OCI-LY3 (cell line): ENCODE results near the gene RASGRF2.

ENCODE experiments used
- H2AFZ ChIP-seq: fragments of 200-600, 300-600 bp; shearing (Covaris generic); 2 replicates; pipeline ENCODE4 v1.6.0; 2014; ENCODE audit warnings: antibody characterized with exemption, low read depth, low read length
- H3K27ac ChIP-seq: fragments of 200-600, 300-600 bp; sonication (generic); 2 replicates; pipeline ENCODE4 v1.5.1; 2014; ENCODE audit warnings: mild to moderate bottlenecking, low read length, moderate library complexity, mixed read lengths
- H3K27me3 ChIP-seq: fragments of 200-600, 300-600 bp; sonication (generic); 2 replicates; pipeline ENCODE4 v1.6.1; 2014; ENCODE audit warnings: low read depth, low read length, mixed read lengths
- H3K36me3 ChIP-seq: fragments of 200-600, 300-600 bp; sonication (generic); replicated peaks from 2 replicates; pipeline ENCODE3; 2014; ENCODE audit warnings: low read depth, low read length, mixed read lengths
- H3K4me1 ChIP-seq: fragments of 300-600, 200-600 bp; sonication (generic); 2 replicates; pipeline ENCODE4 v1.6.1; 2014; ENCODE audit warnings: low read length, mixed read lengths
- H3K4me2 ChIP-seq: fragments of 200-600, 300-600 bp; sonication (generic); 2 replicates; pipeline ENCODE4 v1.6.1; 2014; ENCODE audit warnings: low read length, mixed read lengths
- H3K4me3 ChIP-seq: fragments of 300-600, 200-600 bp; sonication (generic); 2 replicates; pipeline ENCODE4 v1.5.1; 2014; ENCODE audit warnings: antibody characterized with exemption, mild to moderate bottlenecking, low read length, moderate library complexity
- H3K79me2 ChIP-seq: fragments of 300-600, 200-600 bp; shearing (Covaris generic); 2 replicates; pipeline ENCODE4 v1.6.1; 2014; ENCODE audit warnings: mild to moderate bottlenecking, low read length, mixed read lengths
- H3K9ac ChIP-seq: fragments of 300-600, 200-600 bp; shearing (Covaris generic); 2 replicates; pipeline ENCODE4 v1.6.0; 2014; ENCODE audit warnings: mild to moderate bottlenecking, low read length, moderate library complexity
- H3K9me3 ChIP-seq: fragments of 200-600, 300-600 bp; shearing (Covaris generic); 2 replicates; pipeline ENCODE4 v1.6.1; 2014; ENCODE audit warnings: low read length, mixed read lengths; ENCODE audit not compliant: insufficient read depth
- H4K20me1 ChIP-seq: fragments of 200-600, 300-600 bp; sonication (generic); 2 replicates; pipeline ENCODE4 v1.6.1; 2016; ENCODE audit warnings: low read length, mixed read lengths; ENCODE audit not compliant: insufficient read depth
- CTCF ChIP-seq: fragments of 200-600, 300-600 bp; sonication (generic); IDR thresholded peaks from 2 replicates; pipeline ENCODE4 v1.5.1; 2014; ENCODE audit warnings: antibody characterized with exemption, low read length, low read depth
- EZH2phosphoT487 ChIP-seq: fragments of 200-600 bp; shearing (Covaris generic); IDR thresholded peaks from 2 replicates; pipeline ENCODE4 v1.6.1; 2018; ENCODE audit warnings: antibody characterized with exemption, mixed run types, low read depth

RASGRF2 gene

GRCh38 chr5:81203729-81204128, 243.6 kb downstream of the RASGRF2 start:
- H3K4me1 ChIP-seq: peaks cover 14% of the 10 kb centered on the region
- H3K36me3 ChIP-seq: no peaks in the 10 kb centered on the region
- no peak overlapping the region for H3K4me2 ChIP-seq
- no peaks in the 10 kb centered on the region for H3K79me2 ChIP-seq
- H3K4me3 ChIP-seq: no peak overlapping the region
- TF ChIP-seq EZH2phosphoT487 (no peak), CTCF (no peak)
- no peaks in the 10 kb centered on the region for H3K27me3 ChIP-seq
- H3K9me3 ChIP-seq: no peaks in the 10 kb centered on the region
- H4K20me1 ChIP-seq: no peaks in the 10 kb centered on the region
- H2AFZ ChIP-seq: no peak overlapping the region
- no peak overlapping the region for H3K9ac ChIP-seq
- H3K27ac ChIP-seq: no peak overlapping the region

GRCh38 chr5:81204205-81204604, 244.0 kb downstream of the RASGRF2 start:
- no peak overlapping the region for H3K9ac ChIP-seq
- H3K4me2 ChIP-seq: no peak overlapping the region
- peaks cover 14% of the 10 kb centered on the region for H3K4me1 ChIP-seq
- H3K9me3 ChIP-seq: no peaks in the 10 kb centered on the region
- H2AFZ ChIP-seq: no peak overlapping the region
- H3K27me3 ChIP-seq: no peaks in the 10 kb centered on the region
- no peaks in the 10 kb centered on the region for H3K36me3 ChIP-seq
- H3K27ac ChIP-seq: no peak overlapping the region
- no peaks in the 10 kb centered on the region for H4K20me1 ChIP-seq
- H3K79me2 ChIP-seq: no peaks in the 10 kb centered on the region
- TF ChIP-seq CTCF: no peak
- TF ChIP-seq EZH2phosphoT487: no peak
- H3K4me3 ChIP-seq: no peak overlapping the region

- H3K4me3 ChIP-seq: no peak overlapping the region
- no peaks in the 10 kb centered on the region for H3K36me3 ChIP-seq
- H3K9ac ChIP-seq: no peak overlapping the region
- no peaks in the 10 kb centered on the region for H3K27me3 ChIP-seq
- H4K20me1 ChIP-seq: no peaks in the 10 kb centered on the region
- TF ChIP-seq EZH2phosphoT487 (no peak), CTCF (peak; percentile 22)
- H3K4me2 ChIP-seq: no peak overlapping the region
- no peaks in the 10 kb centered on the region for H3K79me2 ChIP-seq
- no peaks in the 10 kb centered on the region for H3K9me3 ChIP-seq
- no peak overlapping the region for H3K27ac ChIP-seq
- H2AFZ ChIP-seq: no peak overlapping the region
- peaks cover 21% of the 10 kb centered on the region for H3K4me1 ChIP-seq
These were observed 244.9 kb downstream of the RASGRF2 start for GRCh38 chr5:81205058-81205457.

GRCh38 chr5:81207009-81207408, 246.8 kb downstream of the RASGRF2 start:
- no peak overlapping the region for H3K4me2 ChIP-seq
- H3K36me3 ChIP-seq: no peaks in the 10 kb centered on the region
- TF ChIP-seq CTCF (peak; percentile 55), EZH2phosphoT487 (no peak)
- no peaks in the 10 kb centered on the region for H4K20me1 ChIP-seq
- H3K27me3 ChIP-seq: no peaks in the 10 kb centered on the region
- H3K79me2 ChIP-seq: no peaks in the 10 kb centered on the region
- H3K27ac ChIP-seq: no peak overlapping the region
- no peak overlapping the region for H3K9ac ChIP-seq
- no peaks in the 10 kb centered on the region for H3K9me3 ChIP-seq
- H2AFZ ChIP-seq: no peak overlapping the region
- H3K4me1 ChIP-seq: peaks cover 34% of the 10 kb centered on the region
- no peak overlapping the region for H3K4me3 ChIP-seq
